Astrocyte (in vitro differentiated cells and primary cell): ENCODE results near the gene NLN. TPM values are rescaled to one million over a fixed set of nuclear protein-coding genes. Genes with fewer than 3 reads are reported as not detected.
"Not testable (repeated sequence)": the region's sequence is repeated elsewhere in the genome, so short reads cannot be mapped to it uniquely, and the experiment has no call there.

Source experiments
- DNase-seq: peaks from one replicate; pipeline ENCODE4 v3.0.0-alpha.2; 2010; ENCODE audit warnings: low read depth
- FAIRE-seq: peaks from 2 replicates; lab custom pipeline; 2011; peaks lifted over from hg19 to GRCh38; lab: Jason Lieb, UNC
- H2AFZ ChIP-seq: 2 replicates; pipeline ENCODE4 v1.6.0; 2012; ENCODE audit warnings: low read depth, low read length, inconsistent platforms
- H3K27ac ChIP-seq: 2 replicates; pipeline ENCODE4 v1.5.1; 2011; ENCODE audit warnings: low read depth, low read length, inconsistent platforms
- H3K27me3 ChIP-seq: 2 replicates; pipeline ENCODE4 v1.6.0; 2011; ENCODE audit warnings: low read length, inconsistent platforms; ENCODE audit not compliant: insufficient read depth
- H3K36me3 ChIP-seq: 2 replicates; pipeline ENCODE4 v1.5.1; 2011; ENCODE audit warnings: low read length, inconsistent platforms; ENCODE audit not compliant: insufficient read depth
- H3K4me1 ChIP-seq: 2 replicates; pipeline ENCODE4 v1.5.1; 2011; ENCODE audit warnings: low read length, inconsistent platforms; ENCODE audit not compliant: insufficient read depth
- H3K4me2 ChIP-seq: 2 replicates; pipeline ENCODE4 v1.6.0; 2012; ENCODE audit warnings: low read length, inconsistent platforms
- H3K4me3 ChIP-seq: 2 replicates; pipeline ENCODE4 v1.5.1; 2011; ENCODE audit warnings: low read depth, mild to moderate bottlenecking, low read length, inconsistent platforms; ENCODE audit not compliant: insufficient read depth
- H3K79me2 ChIP-seq: 2 replicates; pipeline ENCODE4 v1.6.0; 2012; ENCODE audit warnings: mild to moderate bottlenecking, low read length, inconsistent platforms; ENCODE audit not compliant: insufficient read depth
- H3K9ac ChIP-seq: 2 replicates; pipeline ENCODE4 v1.6.0; 2012; ENCODE audit warnings: mild to moderate bottlenecking, low read length, inconsistent platforms
- H3K9me3 ChIP-seq: 2 replicates; pipeline ENCODE4 v1.5.1; 2012; ENCODE audit warnings: low read depth, mild to moderate bottlenecking, low read length, inconsistent platforms; ENCODE audit not compliant: insufficient read depth
- H4K20me1 ChIP-seq: 2 replicates; pipeline ENCODE4 v1.6.0; 2012; ENCODE audit warnings: low read length, inconsistent platforms; ENCODE audit not compliant: insufficient read depth
- H3K27ac Mint-ChIP-seq: one replicate; pipeline ENCODE4 v1.8.0; 2021; ENCODE audit warnings: mild to moderate bottlenecking, mixed read lengths; ENCODE audit not compliant: unreplicated experiment
- H3K27me3 Mint-ChIP-seq: one replicate; pipeline ENCODE4 v1.8.0; 2021; ENCODE audit warnings: low read depth, mixed read lengths; ENCODE audit not compliant: unreplicated experiment
- H3K36me3 Mint-ChIP-seq: one replicate; pipeline ENCODE4 v1.8.0; 2021; ENCODE audit warnings: low read depth, mixed read lengths; ENCODE audit not compliant: unreplicated experiment
- H3K4me1 Mint-ChIP-seq: one replicate; pipeline ENCODE4 v1.8.0; 2021; ENCODE audit warnings: low read depth, mixed read lengths; ENCODE audit not compliant: unreplicated experiment
- H3K4me3 Mint-ChIP-seq: one replicate; pipeline ENCODE4 v1.8.0; 2021; ENCODE audit warnings: mild to moderate bottlenecking, moderate library complexity, mixed read lengths; ENCODE audit not compliant: unreplicated experiment
- H3K9me3 Mint-ChIP-seq: one replicate; pipeline ENCODE4 v1.8.0; 2021; ENCODE audit warnings: mild to moderate bottlenecking, mixed read lengths; ENCODE audit not compliant: unreplicated experiment
- CTCF ChIP-seq: IDR thresholded peaks from 2 replicates; pipeline ENCODE4 v1.5.1; 2011; ENCODE audit warnings: low read depth, mild to moderate bottlenecking, inconsistent platforms, low read length, moderate library complexity; ENCODE audit not compliant: insufficient read depth
- EZH2 ChIP-seq: IDR thresholded peaks from 2 replicates; pipeline ENCODE4 v1.6.1; 2012; ENCODE audit warnings: mild to moderate bottlenecking, low read length, inconsistent platforms; ENCODE audit not compliant: insufficient read depth
- total RNA-seq: library from RNA; stranded (reverse); gene quantifications from 2 replicates; pipeline ENCODE4 v1.2.1, GENCODE V29; 2021

The NLN gene
- total RNA-seq, 1 donor from 2014 or later = 65.2 TPM

DNA sequence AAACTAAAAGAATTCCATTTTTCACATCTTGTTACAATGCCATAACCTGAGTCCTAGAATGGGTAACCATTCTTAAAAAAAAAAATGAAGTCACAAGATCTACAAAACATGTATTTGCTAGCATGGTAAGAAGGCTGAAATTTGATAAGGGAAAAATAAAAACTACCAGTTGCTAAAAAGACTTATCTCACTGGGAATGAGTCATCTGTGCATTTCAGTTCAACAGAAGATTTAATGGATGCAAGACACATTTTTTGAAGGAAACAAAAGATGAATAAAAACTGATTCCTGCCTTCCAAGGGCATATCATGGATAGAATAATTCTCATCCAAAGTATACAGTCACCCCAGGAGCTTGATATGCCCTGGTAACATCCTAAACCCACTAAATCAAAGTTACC is 47.3 kb upstream of the NLN start:
- H2AFZ ChIP-seq = no peak overlapping the region
- no peak overlapping the region for H3K4me2 ChIP-seq
- H3K36me3 Mint-ChIP-seq = peaks cover 22% of the 10 kb centered on the region
- H3K4me1 Mint-ChIP-seq = peaks cover 5% of the 10 kb centered on the region
- H3K9ac ChIP-seq = no peak overlapping the region
- H3K27ac Mint-ChIP-seq = no peak overlapping the region
- H3K27me3 ChIP-seq = no peaks in the 10 kb centered on the region
- no peaks in the 10 kb centered on the region for H3K9me3 Mint-ChIP-seq
- no peaks in the 10 kb centered on the region for H3K9me3 ChIP-seq
- H3K27me3 Mint-ChIP-seq = no peaks in the 10 kb centered on the region
- no peak overlapping the region for H3K4me3 Mint-ChIP-seq
- no peaks in the 10 kb centered on the region for H3K4me1 ChIP-seq
- H4K20me1 ChIP-seq = no peaks in the 10 kb centered on the region
- FAIRE-seq (peak; percentile 13), DNase-seq (peak; percentile 13)
- H3K79me2 ChIP-seq = no peaks in the 10 kb centered on the region
- no peak overlapping the region for H3K4me3 ChIP-seq
- H3K36me3 ChIP-seq = peaks cover 5% of the 10 kb centered on the region
- no peak overlapping the region for H3K27ac ChIP-seq
- TF ChIP-seq CTCF (no peak), EZH2 (no peak)

- H3K9me3 ChIP-seq, H3K36me3 ChIP-seq, H3K4me1 ChIP-seq, H3K4me3 ChIP-seq, H3K79me2 ChIP-seq, H4K20me1 ChIP-seq, DNase-seq, H2AFZ ChIP-seq, H3K27ac ChIP-seq, H3K4me2 ChIP-seq, H3K4me3 Mint-ChIP-seq, H3K27me3 Mint-ChIP-seq, FAIRE-seq, H3K9me3 Mint-ChIP-seq, H3K4me1 Mint-ChIP-seq, H3K27me3 ChIP-seq, H3K9ac ChIP-seq, H3K27ac Mint-ChIP-seq: not testable (repeated sequence)
- H3K36me3 Mint-ChIP-seq = peaks cover 24% of the 10 kb centered on the region
These were observed 45.9 kb upstream of the NLN start for GRCh38 chr5:65676056-65676455.

- H3K27me3 Mint-ChIP-seq = no peaks in the 10 kb centered on the region
- Histone ChIP-seq H3K4me1 (no peaks in the 10 kb centered on the region), H3K9me3 (no peaks in the 10 kb centered on the region), H3K9ac (no peak overlapping the region), H4K20me1 (no peaks in the 10 kb centered on the region), H3K27me3 (no peaks in the 10 kb centered on the region), H2AFZ (no peak overlapping the region), H3K27ac (no peak overlapping the region), H3K4me3 (no peak overlapping the region), H3K79me2 (no peaks in the 10 kb centered on the region), H3K36me3 (peaks cover 8% of the 10 kb centered on the region), H3K4me2 (no peak overlapping the region)
- no peaks in the 10 kb centered on the region for H3K9me3 Mint-ChIP-seq
- FAIRE-seq (no peak), DNase-seq (no peak)
- no peak overlapping the region for H3K4me3 Mint-ChIP-seq
- TF ChIP-seq EZH2 (no peak), CTCF (no peak)
- no peaks in the 10 kb centered on the region for H3K4me1 Mint-ChIP-seq
- H3K36me3 Mint-ChIP-seq = peaks cover 20% of the 10 kb centered on the region
- no peak overlapping the region for H3K27ac Mint-ChIP-seq
These were observed 39.9 kb upstream of the NLN start for GRCh38 chr5:65682148-65682547.
